HepG2 (cell line): ENCODE measurements around the gene GPT2. TPM values are rescaled to one million over a fixed set of nuclear protein-coding genes. Genes with fewer than 3 reads are reported as not detected.

Experiments used
- DNMT3B ChIP-seq: conservative IDR thresholded peaks from 2 replicates; pipeline ENCODE4 v1.6.1; 2016; ENCODE audit warnings: missing biosample characterization, control low read depth
- ESRRA ChIP-seq: sonication (generic); formaldehyde crosslinking; IDR thresholded peaks from 2 replicates; pipeline ENCODE4 v1.5.1; 2020; ENCODE audit warnings: mild to moderate bottlenecking, low read depth, missing genetic modification reagents
- HNRNPH1 ChIP-seq: fragments of 200-400 bp; formaldehyde crosslinking; optimal IDR thresholded peaks from 2 replicates; pipeline ENCODE3; 2017; ENCODE audit warnings: mild to moderate bottlenecking, low read depth, low read length
- JUND ChIP-seq: sonication (generic); formaldehyde crosslinking; IDR thresholded peaks from 2 replicates; pipeline ENCODE4 v1.8.0; 2022; ENCODE audit warnings: mild to moderate bottlenecking, missing genetic modification reagents
- NCOA5 ChIP-seq: sonication (generic); formaldehyde crosslinking; IDR thresholded peaks from 2 replicates; pipeline ENCODE4 v1.4.0; 2020; ENCODE audit warnings: missing genetic modification reagents
- NR2C2 ChIP-seq: sonication (generic); formaldehyde crosslinking; IDR thresholded peaks from 2 replicates; pipeline ENCODE4 v1.4.0; 2020; ENCODE audit warnings: missing genetic modification reagents, mild to moderate bottlenecking, moderate library complexity, borderline replicate concordance
- RFXAP ChIP-seq: sonication (generic); formaldehyde crosslinking; IDR thresholded peaks from 2 replicates; pipeline ENCODE4 v1.4.0; 2020; ENCODE audit warnings: missing genetic modification reagents, borderline replicate concordance
- SPEN ChIP-seq: sonication (generic); formaldehyde crosslinking; IDR thresholded peaks from 2 replicates; pipeline ENCODE4 v1.5.1; 2020; ENCODE audit warnings: low read depth, mild to moderate bottlenecking, missing genetic modification reagents
- SRSF9 ChIP-seq: fragments of 200-400 bp; formaldehyde crosslinking; IDR thresholded peaks from 2 replicates; pipeline ENCODE4 v1.6.1; 2018; ENCODE audit warnings: borderline replicate concordance, mild to moderate bottlenecking, low read depth, low read length; ENCODE audit not compliant: insufficient read depth, poor library complexity, severe bottlenecking
- TBP ChIP-seq: sonication (generic); formaldehyde crosslinking; IDR thresholded peaks from 2 replicates; pipeline ENCODE4 v1.5.0; 2020; ENCODE audit warnings: missing genetic modification reagents
- ZIK1 ChIP-seq: sonication (generic); formaldehyde crosslinking; IDR thresholded peaks from 2 replicates; pipeline ENCODE4 v1.5.0; 2020; ENCODE audit warnings: mild to moderate bottlenecking, low read depth, missing genetic modification reagents, borderline replicate concordance
- ZNF589 ChIP-seq: sonication (generic); formaldehyde crosslinking; conservative IDR thresholded peaks from 2 replicates; pipeline ENCODE4 v1.8.0; 2022; ENCODE audit warnings: mild to moderate bottlenecking, moderate library complexity, missing genetic modification reagents
- polyA plus RNA-seq, 8 experiments: library from polyadenylated mRNA; depleted of rRNA in 3 of 8; stranded (reverse) in 7 of 8; unstranded in 1 of 8; fragments of >200 nt; fragmentation: Illumina TruSeq in 4 of 8; extraction: Trizol in 4 of 8; gene quantifications; 2 replicates each; pipeline versions ENCODE4 v1.2.1 to v1.2.3, GENCODE V29; 2011 to 2016; ENCODE audit warnings: low read depth in 4 of 8, missing spikeins in 1 of 8, mixed read lengths in 1 of 8; ENCODE audit not compliant: insufficient read depth in 1 of 8
- total RNA-seq, 5 experiments: library from RNA; depleted of rRNA; stranded (reverse); fragments of >200 nt; fragmentation: Illumina TruSeq; extraction: Trizol; gene quantifications; 2 replicates each; pipeline ENCODE4 v1.2.3, GENCODE V29; 2016; ENCODE audit warnings: low read depth in 1 of 5
- TF ChIP-seq, protein P1 (sequence below): sonication (generic); formaldehyde crosslinking; IDR thresholded peaks from 2 replicates; pipeline ENCODE4 v1.5.0; 2020; ENCODE audit warnings: mild to moderate bottlenecking, missing genetic modification reagents, borderline replicate concordance
- TF ChIP-seq, protein P2 (sequence below): sonication (generic); formaldehyde crosslinking; conservative IDR thresholded peaks from 2 replicates; pipeline ENCODE4 v1.4.0; 2020; ENCODE audit warnings: missing genetic modification reagents
- TF ChIP-seq, protein P3 (sequence below): sonication (generic); formaldehyde crosslinking; IDR thresholded peaks from 2 replicates; pipeline ENCODE4 v1.9.0; 2021; ENCODE audit warnings: missing genetic modification reagents, mild to moderate bottlenecking, borderline replicate concordance
- TF ChIP-seq, protein P4 (sequence below): sonication (generic); formaldehyde crosslinking; IDR thresholded peaks from 2 replicates; pipeline ENCODE4 v1.5.1; 2020; ENCODE audit warnings: missing genetic modification reagents, mild to moderate bottlenecking, borderline replicate concordance
- TF ChIP-seq, protein P5 (sequence below): sonication (generic); formaldehyde crosslinking; IDR thresholded peaks from 2 replicates; pipeline ENCODE4 v1.8.0; 2022; ENCODE audit warnings: mild to moderate bottlenecking, missing genetic modification reagents, borderline replicate concordance
- TF ChIP-seq, protein P6 (sequence below): sonication (generic); formaldehyde crosslinking; IDR thresholded peaks from 2 replicates; pipeline ENCODE4 v1.4.0; 2020; ENCODE audit warnings: missing genetic modification reagents, low read depth, mild to moderate bottlenecking, borderline replicate concordance

GPT2 gene
- total and polyA plus RNA-seq, 2 of the 13 experiments (the other 11 are each of a cell fraction or from before 2014, with no cell fraction given), result 138 to 267 TPM

DNA sequence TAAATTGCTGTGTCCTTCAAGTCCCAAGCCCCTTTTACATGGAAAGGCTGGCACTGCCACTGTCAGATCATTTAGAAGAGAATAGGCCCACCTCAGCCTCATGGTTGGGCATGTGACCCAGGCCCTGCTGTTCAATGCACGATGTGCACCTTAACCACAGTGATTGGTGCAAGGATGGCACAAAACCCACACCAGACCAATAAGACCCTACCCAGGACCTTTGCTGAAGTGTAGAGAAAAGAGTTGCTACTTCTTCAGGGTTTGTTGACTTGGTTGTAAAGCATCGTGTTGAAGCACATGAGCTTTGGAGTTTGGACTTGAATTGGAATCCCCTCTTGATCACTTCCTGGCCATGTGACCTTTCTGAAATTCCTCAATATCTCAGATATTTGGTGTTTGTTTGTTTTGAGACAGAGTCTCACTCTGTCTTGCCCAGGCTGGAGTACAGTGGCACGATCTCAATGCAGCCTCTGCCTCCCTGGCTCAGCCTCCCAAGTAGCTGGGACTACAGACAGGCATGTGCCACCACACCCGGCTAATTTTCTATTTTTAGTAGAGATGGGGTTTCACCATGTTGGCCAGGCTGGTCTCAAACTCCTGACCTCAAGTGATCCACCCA lies 64.5 kb downstream of the GPT2 start (continued):
- TF ChIP-seq, protein P1, sequence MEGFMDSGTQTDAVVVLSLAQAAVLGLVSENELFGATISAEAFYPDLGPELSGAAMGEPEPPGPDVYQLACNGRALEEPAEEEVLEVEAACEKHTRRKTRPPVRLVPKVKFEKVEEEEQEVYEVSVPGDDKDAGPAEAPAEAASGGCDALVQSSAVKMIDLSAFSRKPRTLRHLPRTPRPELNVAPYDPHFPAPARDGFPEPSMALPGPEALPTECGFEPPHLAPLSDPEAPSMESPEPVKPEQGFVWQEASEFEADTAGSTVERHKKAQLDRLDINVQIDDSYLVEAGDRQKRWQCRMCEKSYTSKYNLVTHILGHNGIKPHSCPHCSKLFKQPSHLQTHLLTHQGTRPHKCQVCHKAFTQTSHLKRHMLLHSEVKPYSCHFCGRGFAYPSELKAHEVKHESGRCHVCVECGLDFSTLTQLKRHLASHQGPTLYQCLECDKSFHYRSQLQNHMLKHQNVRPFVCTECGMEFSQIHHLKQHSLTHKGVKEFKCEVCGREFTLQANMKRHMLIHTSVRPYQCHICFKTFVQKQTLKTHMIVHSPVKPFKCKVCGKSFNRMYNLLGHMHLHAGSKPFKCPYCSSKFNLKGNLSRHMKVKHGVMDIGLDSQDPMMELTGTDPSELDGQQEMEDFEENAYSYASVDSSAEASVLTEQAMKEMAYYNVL (CRISPR knock-in tag), result 0 out of 2 replicates have a peak, but pooled peaks have one; percentile 70
- TF ChIP-seq HNRNPH1 (no peak), TBP (CRISPR knock-in tag) (no peak), JUND (CRISPR knock-in tag) (peak; percentile 60; the same call in 1 of the 2 replicates), RFXAP (CRISPR knock-in tag) (no peak), SPEN (CRISPR knock-in tag) (peak; percentile 64; the same call in 1 of the 2 replicates), ZIK1 (CRISPR knock-in tag) (no peak), NR2C2 (CRISPR knock-in tag) (no peak), ZNF589 (CRISPR knock-in tag) (no peak), SRSF9 (no peak), DNMT3B (CRISPR knock-in tag) (no peak), ESRRA (CRISPR knock-in tag) (0 out of 2 replicates have a peak, but pooled peaks have one; percentile 18), NCOA5 (CRISPR knock-in tag) (no peak)
- TF ChIP-seq, protein P2, sequence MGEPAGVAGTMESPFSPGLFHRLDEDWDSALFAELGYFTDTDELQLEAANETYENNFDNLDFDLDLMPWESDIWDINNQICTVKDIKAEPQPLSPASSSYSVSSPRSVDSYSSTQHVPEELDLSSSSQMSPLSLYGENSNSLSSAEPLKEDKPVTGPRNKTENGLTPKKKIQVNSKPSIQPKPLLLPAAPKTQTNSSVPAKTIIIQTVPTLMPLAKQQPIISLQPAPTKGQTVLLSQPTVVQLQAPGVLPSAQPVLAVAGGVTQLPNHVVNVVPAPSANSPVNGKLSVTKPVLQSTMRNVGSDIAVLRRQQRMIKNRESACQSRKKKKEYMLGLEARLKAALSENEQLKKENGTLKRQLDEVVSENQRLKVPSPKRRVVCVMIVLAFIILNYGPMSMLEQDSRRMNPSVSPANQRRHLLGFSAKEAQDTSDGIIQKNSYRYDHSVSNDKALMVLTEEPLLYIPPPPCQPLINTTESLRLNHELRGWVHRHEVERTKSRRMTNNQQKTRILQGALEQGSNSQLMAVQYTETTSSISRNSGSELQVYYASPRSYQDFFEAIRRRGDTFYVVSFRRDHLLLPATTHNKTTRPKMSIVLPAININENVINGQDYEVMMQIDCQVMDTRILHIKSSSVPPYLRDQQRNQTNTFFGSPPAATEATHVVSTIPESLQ (CRISPR knock-in tag), result no peak
- TF ChIP-seq, protein P3, sequence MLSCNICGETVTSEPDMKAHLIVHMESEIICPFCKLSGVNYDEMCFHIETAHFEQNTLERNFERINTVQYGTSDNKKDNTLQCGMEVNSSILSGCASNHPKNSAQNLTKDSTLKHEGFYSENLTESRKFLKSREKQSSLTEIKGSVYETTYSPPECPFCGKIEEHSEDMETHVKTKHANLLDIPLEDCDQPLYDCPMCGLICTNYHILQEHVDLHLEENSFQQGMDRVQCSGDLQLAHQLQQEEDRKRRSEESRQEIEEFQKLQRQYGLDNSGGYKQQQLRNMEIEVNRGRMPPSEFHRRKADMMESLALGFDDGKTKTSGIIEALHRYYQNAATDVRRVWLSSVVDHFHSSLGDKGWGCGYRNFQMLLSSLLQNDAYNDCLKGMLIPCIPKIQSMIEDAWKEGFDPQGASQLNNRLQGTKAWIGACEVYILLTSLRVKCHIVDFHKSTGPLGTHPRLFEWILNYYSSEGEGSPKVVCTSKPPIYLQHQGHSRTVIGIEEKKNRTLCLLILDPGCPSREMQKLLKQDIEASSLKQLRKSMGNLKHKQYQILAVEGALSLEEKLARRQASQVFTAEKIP (CRISPR knock-in tag), result no peak
- TF ChIP-seq, protein P4, sequence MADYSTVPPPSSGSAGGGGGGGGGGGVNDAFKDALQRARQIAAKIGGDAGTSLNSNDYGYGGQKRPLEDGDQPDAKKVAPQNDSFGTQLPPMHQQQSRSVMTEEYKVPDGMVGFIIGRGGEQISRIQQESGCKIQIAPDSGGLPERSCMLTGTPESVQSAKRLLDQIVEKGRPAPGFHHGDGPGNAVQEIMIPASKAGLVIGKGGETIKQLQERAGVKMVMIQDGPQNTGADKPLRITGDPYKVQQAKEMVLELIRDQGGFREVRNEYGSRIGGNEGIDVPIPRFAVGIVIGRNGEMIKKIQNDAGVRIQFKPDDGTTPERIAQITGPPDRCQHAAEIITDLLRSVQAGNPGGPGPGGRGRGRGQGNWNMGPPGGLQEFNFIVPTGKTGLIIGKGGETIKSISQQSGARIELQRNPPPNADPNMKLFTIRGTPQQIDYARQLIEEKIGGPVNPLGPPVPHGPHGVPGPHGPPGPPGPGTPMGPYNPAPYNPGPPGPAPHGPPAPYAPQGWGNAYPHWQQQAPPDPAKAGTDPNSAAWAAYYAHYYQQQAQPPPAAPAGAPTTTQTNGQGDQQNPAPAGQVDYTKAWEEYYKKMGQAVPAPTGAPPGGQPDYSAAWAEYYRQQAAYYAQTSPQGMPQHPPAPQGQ (CRISPR knock-in tag), result no peak
- TF ChIP-seq, protein P5, sequence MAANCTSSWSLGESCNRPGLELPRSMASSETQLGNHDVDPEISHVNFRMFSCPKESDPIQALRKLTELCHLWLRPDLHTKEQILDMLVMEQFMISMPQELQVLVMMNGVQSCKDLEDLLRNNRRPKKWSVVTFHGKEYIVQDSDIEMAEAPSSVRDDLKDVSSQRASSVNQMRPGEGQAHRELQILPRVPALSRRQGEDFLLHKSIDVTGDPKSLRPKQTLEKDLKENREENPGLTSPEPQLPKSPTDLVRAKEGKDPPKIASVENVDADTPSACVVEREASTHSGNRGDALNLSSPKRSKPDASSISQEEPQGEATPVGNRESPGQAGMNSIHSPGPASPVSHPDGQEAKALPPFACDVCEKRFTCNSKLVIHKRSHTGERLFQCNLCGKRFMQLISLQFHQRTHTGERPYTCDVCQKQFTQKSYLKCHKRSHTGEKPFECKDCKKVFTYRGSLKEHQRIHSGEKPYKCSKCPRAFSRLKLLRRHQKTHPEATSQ, result 0 out of 2 replicates have a peak, but pooled peaks have one; percentile 64
- TF ChIP-seq, protein P6, sequence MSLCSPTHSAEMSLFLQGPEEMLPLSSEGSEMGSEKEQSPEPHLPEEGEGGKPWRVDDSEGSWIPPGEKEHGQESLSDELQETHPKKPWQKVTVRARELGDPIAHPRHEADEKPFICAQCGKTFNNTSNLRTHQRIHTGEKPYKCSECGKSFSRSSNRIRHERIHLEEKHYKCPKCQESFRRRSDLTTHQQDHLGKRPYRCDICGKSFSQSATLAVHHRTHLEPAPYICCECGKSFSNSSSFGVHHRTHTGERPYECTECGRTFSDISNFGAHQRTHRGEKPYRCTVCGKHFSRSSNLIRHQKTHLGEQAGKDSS (CRISPR knock-in tag), result no peak
